ENCODE results near the gene CD22.
"Not testable (repeated sequence)": the region's sequence is repeated elsewhere in the genome, so short reads cannot be mapped to it uniquely, and the experiment has no call there.

The CD22 gene

DNA sequence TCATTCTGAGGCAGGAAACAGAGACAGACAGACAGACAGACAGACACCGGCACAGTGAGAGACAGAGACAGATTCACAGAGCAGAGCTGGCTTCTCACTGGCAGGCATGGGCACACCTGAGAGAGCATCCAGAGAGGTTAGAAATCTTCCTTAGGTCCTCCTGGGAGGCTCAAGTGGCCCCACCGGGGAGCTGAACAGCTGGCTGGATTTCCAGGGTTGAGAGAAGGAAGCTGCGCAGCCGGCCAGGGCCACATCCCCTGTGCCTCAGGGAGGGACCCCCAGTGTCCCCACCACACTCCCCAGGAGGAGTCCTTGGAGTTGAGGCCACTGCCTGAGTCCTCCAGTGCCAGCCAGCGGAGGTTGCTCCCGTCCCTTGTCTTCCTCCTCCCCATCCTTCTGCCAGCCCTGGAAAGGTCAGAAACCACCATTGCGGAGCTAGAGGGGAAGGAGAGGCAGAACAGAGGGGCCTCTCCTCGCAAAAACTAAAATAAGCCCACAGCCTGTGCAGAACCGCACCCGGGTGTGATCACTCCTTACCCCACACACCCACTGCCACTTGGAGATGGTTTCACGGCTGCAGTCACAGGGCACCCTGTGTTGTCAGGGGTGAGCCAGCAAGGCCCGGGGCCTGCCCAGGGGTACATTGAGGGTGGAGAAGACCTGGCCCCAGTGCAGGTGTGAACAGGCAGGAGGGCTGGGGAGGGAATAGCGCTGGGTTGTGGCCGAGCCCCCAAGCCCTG is 33.4 kb downstream of the CD22 start:
- DNase-seq: no peak

- no peak for DNase-seq
These were observed 34.1 kb downstream of the CD22 start for GRCh38 chr19:35363001-35363590.

DNA sequence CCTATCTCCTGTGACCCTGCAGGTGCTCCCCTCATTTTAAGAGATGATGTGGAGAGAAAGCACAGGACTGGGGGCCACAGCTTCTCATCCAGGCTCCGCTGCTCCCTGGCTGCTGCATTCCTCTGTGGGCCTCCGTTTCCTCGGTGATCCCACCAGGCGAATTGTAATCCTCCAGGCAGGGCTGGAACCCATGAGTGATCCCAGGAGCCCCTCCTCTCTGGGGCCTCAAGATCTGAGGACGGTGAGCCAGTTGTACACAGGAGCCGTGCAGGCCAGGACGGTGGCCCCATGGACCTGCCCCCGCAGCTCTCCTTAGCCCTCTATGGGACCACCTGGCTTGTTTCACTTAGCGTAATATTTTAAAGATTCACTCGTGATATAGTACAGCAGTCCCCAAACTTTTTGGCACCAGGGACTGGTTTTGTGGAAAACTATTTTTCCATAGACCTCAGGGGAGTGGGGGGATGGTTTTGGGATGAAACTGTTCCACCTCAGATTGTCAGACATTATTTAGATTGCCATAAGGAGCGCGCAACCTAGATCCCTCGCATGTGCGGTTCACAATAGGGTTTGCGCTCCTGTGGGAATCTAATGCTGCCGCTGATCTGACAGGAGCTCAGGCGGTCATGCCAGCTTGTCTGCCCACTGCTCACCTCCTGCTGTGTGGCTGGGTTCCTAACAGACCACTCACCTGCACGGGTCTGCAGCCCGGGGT is 34.9 kb downstream of the CD22 start:
- DNase-seq: no peak

GRCh38 chr19:35365303-35365702 is 36.3 kb downstream of the CD22 start:
- DNase-seq: no peak

GRCh38 chr19:35368378-35368777 is 39.4 kb downstream of the CD22 start:
- DNase-seq: no peak

GRCh38 chr19:35369522-35369921 is 40.5 kb downstream of the CD22 start:
- DNase-seq: no peak

DNA sequence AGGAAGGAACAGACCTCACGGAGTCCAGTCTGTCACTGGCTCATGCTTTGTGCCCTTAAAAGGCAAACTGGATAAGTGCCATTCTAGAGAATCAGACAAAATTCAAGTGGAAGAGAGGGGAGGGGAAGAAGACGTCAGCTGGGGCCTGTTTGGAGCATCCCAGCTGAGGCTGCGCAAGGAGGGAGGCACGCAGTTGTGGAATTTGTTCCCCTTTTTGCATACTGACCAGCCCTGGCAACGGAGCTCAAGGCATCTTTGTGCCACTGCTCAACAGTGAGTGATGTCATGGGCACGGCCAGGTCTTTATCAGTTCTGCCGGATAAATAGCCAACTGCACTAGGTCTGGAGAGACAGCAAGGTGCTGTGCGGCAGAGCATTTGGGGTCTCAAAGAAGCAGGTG is 41.7 kb downstream of the CD22 start, which contains the start of gene GPR42:
Gene GPR42, plus strand, starts transcription at position 347 of the 400 bp plus-strand sequence. CDS start 292 bp downstream, outside the sequence.
- no peak for DNase-seq

GRCh38 chr19:35373492-35373891 is 44.5 kb downstream of the CD22 start:
- no peak for DNase-seq

DNA sequence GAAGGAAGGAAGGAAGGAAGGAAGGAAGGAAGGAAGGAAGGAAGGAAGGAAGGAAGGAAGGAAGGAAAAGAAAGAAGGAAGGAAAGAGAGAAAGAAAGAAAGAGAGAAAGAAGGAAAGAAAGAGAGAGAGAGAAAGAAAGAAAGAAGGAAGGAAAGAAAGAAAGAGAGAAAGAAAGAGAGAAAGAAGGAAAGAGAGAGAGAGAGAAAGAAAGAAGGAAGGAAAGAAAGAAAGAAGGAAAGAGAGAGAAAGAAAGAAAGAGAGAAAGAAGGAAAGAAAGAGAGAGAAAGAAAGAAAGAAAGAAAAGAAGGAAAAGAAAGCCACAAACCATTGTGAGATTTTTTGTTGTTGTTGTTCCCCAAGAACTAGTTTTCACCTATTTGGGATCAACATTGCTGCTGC is 45.0 kb downstream of the CD22 start:
- not testable (repeated sequence) for DNase-seq

GRCh38 chr19:35375505-35376307 is 46.7 kb downstream of the CD22 start:
- DNase-seq: no peak

DNA sequence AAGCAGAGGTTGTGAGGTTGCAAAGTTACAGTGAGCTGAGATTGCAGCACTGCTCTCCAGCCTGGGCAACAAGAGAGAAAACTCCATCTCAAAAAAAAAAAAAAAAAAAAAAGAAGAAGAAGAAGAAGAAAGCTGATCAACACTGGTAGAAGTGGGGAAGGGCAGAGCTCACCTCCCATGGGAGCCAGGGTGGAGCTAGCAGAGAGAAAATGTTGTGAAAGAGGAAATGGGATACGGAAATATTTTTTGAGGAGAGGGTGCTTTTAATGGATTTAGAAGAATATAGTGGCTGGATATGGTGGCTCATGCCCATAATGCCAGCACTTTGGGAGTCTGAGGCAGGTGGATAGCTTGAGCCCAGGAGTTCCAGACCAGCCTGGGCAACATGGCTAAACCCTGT is 48.7 kb downstream of the CD22 start:
- DNase-seq: no peak

DNA sequence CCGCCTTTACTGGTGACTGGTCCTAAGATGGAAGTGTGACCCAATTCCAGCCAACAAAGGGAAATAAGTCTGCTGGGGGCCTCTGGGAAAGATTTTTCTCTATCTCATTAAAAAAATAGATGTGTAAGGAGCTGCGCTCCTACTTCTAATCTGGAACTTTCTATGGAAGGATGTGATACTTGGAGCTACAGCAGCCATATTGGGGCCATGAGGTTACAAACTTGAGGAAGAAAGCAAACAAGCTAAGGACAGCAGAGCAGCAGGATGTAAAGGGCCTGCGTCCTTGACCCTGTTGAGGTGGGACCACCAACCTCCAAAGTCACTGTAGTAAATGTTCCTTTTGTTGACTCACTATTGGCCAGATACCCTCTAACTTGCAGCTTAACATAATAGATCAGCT is 49.4 kb downstream of the CD22 start:
- DNase-seq: no peak

- not testable (repeated sequence) for DNase-seq
These were observed 50.6 kb downstream of the CD22 start for GRCh38 chr19:35379545-35379944.

- DNase-seq: no peak
These were observed 51.0 kb downstream of the CD22 start for GRCh38 chr19:35379992-35380391.

DNA sequence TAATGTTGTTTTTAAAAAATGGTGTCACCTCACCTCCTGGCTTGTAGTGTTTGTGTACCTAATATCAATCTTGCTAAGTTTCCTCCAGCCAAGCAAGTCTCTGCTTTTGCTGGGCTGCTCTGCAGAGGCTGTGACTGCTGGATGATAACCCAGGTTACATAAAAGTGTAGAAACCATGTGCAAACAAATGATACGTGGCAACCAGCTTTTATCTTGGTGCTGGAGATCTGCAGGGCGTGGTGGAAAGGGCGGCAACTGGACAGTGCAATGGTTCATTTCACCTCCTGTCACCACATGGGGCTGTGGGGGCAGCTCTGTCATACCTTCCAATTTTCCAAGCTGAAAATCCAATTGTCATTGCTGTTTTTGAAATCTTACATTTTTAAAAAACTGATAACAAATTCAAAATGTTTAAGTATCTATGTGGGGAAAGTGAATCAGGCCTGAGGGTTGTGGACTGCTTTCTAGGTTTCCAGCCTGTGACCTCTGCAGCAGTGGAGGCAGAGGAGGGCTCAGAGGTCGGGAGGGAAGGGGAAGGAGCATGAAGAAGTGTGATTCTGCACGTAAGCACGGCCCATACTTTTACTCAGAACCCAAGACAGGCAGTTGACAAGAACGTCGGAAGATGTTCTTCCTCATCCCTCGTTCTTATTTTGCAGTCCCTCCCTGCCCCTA is 51.6 kb downstream of the CD22 start:
- DNase-seq: no peak

GRCh38 chr19:35381318-35381717 is 52.3 kb downstream of the CD22 start:
- DNase-seq: no peak

DNA sequence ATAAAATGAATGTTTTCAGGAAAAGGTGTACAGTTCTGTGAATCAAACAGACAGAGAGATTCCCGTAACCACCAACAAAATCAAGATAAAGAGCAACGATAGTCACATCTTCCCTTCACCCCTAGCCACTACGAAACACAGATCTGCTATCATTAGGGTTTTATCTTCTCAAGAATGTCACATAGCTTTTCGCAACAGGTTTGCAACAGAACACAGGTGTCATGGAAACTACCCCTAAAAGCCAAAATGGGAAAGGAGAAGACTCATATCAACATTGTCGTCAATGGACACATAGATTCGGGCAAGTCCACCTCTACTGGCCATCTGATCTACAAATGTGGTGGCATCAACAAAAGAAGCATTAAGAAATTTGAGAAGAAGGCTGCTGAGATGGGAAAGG is 52.9 kb downstream of the CD22 start:
- DNase-seq: no peak

- no peak for DNase-seq
These were observed 54.5 kb downstream of the CD22 start for GRCh38 chr19:35383536-35383935.

GRCh38 chr19:35388277-35389054 is 59.5 kb downstream of the CD22 start:
- DNase-seq: no peak

GRCh38 chr19:35389192-35389861 is 60.3 kb downstream of the CD22 start:
- no peak for DNase-seq
